RWPE2 (cell line): ENCODE results near the gene KPNB1.
A peak's percentile ranks its signal among the peaks of the same experiment; 100 is the strongest.

Source experiments
- ATAC-seq: fragments of 200-7000 bp; cut with Tn5 transposase; 3 replicates; pipeline ENCODE4 v1.9.1; 2021; ENCODE audit warnings: low read depth
- DNase-seq: peaks from one replicate; pipeline ENCODE4 v3.0.0-alpha.2; 2020; ENCODE audit warnings: low spot score
- H3K27ac ChIP-seq: fragments of 450-650 bp; 2 replicates; pipeline ENCODE4 v1.5.1; 2017; ENCODE audit warnings: mild to moderate bottlenecking; ENCODE audit not compliant: poor library complexity, severe bottlenecking
- H3K27me3 ChIP-seq: fragments of 250-450 bp; sonication (Bioruptor Pico); 2 replicates; pipeline ENCODE4 v1.5.1; 2021; ENCODE audit warnings: mild to moderate bottlenecking, moderate library complexity; ENCODE audit not compliant: insufficient read depth, poor library complexity, severe bottlenecking
- H3K36me3 ChIP-seq: fragments of 250-450 bp; sonication (Bioruptor Pico); 2 replicates; pipeline ENCODE4 v1.5.1; 2020; ENCODE audit warnings: low read depth, mild to moderate bottlenecking, moderate library complexity
- H3K4me1 ChIP-seq: fragments of 250-450 bp; sonication (Bioruptor Pico); 2 replicates; pipeline ENCODE4 v1.5.1; 2021; ENCODE audit warnings: mild to moderate bottlenecking, moderate library complexity; ENCODE audit not compliant: insufficient read depth, poor library complexity, severe bottlenecking
- H3K4me3 ChIP-seq: fragments of 250-450 bp; sonication (Bioruptor Pico); 2 replicates; pipeline ENCODE4 v1.5.1; 2021; ENCODE audit warnings: mild to moderate bottlenecking, moderate library complexity; ENCODE audit not compliant: severe bottlenecking
- H3K9me3 ChIP-seq: fragments of 250-450 bp; sonication (Bioruptor Pico); 2 replicates; pipeline ENCODE4 v1.5.1; 2021; ENCODE audit warnings: mild to moderate bottlenecking, moderate library complexity; ENCODE audit not compliant: severe bottlenecking
- TF ChIP-seq, protein P1 (sequence below): fragments of 450-650 bp; IDR thresholded peaks from one replicate; pipeline ENCODE4 v1.5.1; 2017; ENCODE audit warnings: mild to moderate bottlenecking, moderate library complexity; ENCODE audit not compliant: poor library complexity, severe bottlenecking

KPNB1 gene

DNA sequence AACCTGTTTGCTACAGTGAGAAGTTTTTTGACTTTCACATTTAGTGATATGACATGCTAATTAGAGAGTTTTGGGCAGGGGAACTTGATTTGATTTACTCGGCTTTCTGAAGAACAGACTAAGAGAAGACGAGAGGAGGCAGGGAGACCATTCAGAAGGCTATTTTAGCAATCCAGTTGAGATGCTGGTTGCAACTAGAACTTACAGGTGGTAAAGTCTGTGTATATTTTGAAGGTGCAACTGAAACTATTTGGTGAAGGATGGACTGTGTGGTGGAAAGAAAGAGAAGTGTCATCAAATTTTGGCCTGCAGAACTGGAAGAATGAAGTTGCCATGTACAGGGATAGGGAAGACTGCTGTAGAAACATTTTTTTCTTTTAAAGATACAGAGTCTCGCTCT, 42.2 kb upstream of the KPNB1 start:
- H3K9me3 ChIP-seq, result no peaks in the 10 kb centered on the region
- peaks cover 80% of the 10 kb centered on the region for H3K36me3 ChIP-seq
- no peak for ATAC-seq

GRCh38 chr17:47611372-47612350, 38.1 kb upstream of the KPNB1 start:
- H3K27me3 ChIP-seq, result no peaks in the 10 kb centered on the region
- H3K4me3 ChIP-seq, result no peak overlapping the region
- no peak for ATAC-seq
- H3K9me3 ChIP-seq, result no peaks in the 10 kb centered on the region
- TF ChIP-seq, protein P1, sequence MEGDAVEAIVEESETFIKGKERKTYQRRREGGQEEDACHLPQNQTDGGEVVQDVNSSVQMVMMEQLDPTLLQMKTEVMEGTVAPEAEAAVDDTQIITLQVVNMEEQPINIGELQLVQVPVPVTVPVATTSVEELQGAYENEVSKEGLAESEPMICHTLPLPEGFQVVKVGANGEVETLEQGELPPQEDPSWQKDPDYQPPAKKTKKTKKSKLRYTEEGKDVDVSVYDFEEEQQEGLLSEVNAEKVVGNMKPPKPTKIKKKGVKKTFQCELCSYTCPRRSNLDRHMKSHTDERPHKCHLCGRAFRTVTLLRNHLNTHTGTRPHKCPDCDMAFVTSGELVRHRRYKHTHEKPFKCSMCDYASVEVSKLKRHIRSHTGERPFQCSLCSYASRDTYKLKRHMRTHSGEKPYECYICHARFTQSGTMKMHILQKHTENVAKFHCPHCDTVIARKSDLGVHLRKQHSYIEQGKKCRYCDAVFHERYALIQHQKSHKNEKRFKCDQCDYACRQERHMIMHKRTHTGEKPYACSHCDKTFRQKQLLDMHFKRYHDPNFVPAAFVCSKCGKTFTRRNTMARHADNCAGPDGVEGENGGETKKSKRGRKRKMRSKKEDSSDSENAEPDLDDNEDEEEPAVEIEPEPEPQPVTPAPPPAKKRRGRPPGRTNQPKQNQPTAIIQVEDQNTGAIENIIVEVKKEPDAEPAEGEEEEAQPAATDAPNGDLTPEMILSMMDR, result no peak
- H3K27ac ChIP-seq, result no peak overlapping the region
- peaks cover 80% of the 10 kb centered on the region for H3K36me3 ChIP-seq
- DNase-seq, result no peak
- peaks cover 4% of the 10 kb centered on the region for H3K4me1 ChIP-seq

More for the DNA sequence above, 42.2 kb upstream of the KPNB1 start:
- H3K27me3 ChIP-seq, result no peaks in the 10 kb centered on the region
- TF ChIP-seq, protein P1, result no peak
- H3K4me1 ChIP-seq, result peaks cover 4% of the 10 kb centered on the region
- H3K4me3 ChIP-seq, result no peak overlapping the region
- no peak for DNase-seq
- no peak overlapping the region for H3K27ac ChIP-seq

DNA sequence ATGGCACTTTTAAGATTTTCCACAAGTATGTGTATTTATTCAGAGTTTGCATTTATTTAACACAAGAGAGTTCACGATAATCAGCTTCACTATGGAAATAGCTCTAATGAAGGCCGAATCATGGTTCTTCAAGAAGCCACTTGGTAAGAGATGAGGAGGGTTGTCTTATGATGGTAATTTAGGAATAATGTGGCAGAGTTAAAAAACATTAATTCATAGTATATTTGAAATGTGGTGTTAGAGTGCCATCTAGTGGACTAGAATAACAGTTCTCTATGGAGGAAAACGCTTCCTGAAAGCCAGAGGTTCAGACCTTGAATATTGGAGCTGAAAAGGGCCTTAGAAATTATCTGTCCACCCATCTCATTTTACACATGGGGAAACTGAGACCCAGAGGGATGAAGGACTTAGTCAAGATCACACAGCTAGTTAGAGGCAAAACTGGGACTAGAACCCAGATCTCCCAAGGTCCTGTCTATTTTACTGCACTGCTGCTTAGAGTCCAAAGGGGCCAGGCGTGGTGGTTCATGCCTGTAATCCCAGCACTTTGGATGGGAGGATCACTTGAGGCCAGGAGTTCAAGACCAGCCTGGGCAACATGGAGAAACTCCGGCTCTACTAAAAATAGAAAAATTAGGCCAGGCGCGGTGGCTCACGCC, 33.8 kb upstream of the KPNB1 start:
- TF ChIP-seq, protein P1, result peak; percentile 79
- Histone ChIP-seq H3K27me3 (no peaks in the 10 kb centered on the region), H3K4me3 (no peak overlapping the region), H3K4me1 (peaks cover 12% of the 10 kb centered on the region), H3K27ac (no peak overlapping the region), H3K9me3 (no peaks in the 10 kb centered on the region), H3K36me3 (peaks cover 87% of the 10 kb centered on the region)
- peak; percentile 48; the same call in 1 of the 3 replicates for ATAC-seq
- no peak for DNase-seq

- H3K36me3 ChIP-seq, result peaks cover 90% of the 10 kb centered on the region
- no peak overlapping the region for H3K4me3 ChIP-seq
- H3K4me1 ChIP-seq, result peaks cover 26% of the 10 kb centered on the region
- DNase-seq (no peak), ATAC-seq (no peak)
- H3K9me3 ChIP-seq, result no peaks in the 10 kb centered on the region
- H3K27ac ChIP-seq, result no peak overlapping the region
- TF ChIP-seq, protein P1, result peak; percentile 34
- no peaks in the 10 kb centered on the region for H3K27me3 ChIP-seq
These were observed 31.3 kb upstream of the KPNB1 start for GRCh38 chr17:47618410-47618809.
